GM13976 (cell line): ENCODE results near the gene CLCN3.

ENCODE experiments used
- DNase-seq: peaks from one replicate; pipeline ENCODE4 v3.0.0; 2012; ENCODE audit warnings: low spot score
- in situ Hi-C: fragments of 300-500 bp; cut with MboI; formaldehyde crosslinking; loops from one replicate; pipeline ENCODE4 v1.12.0; 2022; ENCODE audit warnings: low sequenced_read_pairs, mixed read lengths, inconsistent platforms; ENCODE audit not compliant: unreplicated experiment
- TF ChIP-seq, protein P1 (sequence below): IDR thresholded peaks from 2 replicates; pipeline ENCODE4 v1.5.1; 2012; ENCODE audit warnings: borderline replicate concordance, mild to moderate bottlenecking; ENCODE audit not compliant: insufficient read depth; ENCODE audit errors: extremely low read depth, missing control alignments, control extremely low read depth

CLCN3 gene

DNA sequence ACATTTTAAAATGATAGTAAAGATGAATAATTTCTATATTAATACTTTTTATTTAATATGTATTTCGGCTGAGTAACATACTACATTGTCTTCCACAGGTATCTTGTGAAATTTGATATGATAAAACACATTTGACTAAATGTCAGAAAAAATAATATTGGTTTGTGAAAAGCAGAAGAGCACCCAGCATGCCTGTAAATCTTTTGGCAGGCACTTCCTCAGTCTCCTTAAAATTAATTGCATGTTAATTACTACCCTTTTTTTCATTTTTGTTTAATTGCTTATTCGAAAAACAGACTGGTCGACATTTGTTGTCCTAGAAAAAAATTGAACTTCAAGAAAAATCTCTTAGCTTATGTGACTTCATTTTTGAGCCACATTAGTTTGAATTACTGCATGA lies 40.6 kb downstream of the CLCN3 start:
- TF ChIP-seq, protein P1, sequence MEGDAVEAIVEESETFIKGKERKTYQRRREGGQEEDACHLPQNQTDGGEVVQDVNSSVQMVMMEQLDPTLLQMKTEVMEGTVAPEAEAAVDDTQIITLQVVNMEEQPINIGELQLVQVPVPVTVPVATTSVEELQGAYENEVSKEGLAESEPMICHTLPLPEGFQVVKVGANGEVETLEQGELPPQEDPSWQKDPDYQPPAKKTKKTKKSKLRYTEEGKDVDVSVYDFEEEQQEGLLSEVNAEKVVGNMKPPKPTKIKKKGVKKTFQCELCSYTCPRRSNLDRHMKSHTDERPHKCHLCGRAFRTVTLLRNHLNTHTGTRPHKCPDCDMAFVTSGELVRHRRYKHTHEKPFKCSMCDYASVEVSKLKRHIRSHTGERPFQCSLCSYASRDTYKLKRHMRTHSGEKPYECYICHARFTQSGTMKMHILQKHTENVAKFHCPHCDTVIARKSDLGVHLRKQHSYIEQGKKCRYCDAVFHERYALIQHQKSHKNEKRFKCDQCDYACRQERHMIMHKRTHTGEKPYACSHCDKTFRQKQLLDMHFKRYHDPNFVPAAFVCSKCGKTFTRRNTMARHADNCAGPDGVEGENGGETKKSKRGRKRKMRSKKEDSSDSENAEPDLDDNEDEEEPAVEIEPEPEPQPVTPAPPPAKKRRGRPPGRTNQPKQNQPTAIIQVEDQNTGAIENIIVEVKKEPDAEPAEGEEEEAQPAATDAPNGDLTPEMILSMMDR, result no peak
- in situ Hi-C loops, result no loop called here
- DNase-seq, result no peak

DNA sequence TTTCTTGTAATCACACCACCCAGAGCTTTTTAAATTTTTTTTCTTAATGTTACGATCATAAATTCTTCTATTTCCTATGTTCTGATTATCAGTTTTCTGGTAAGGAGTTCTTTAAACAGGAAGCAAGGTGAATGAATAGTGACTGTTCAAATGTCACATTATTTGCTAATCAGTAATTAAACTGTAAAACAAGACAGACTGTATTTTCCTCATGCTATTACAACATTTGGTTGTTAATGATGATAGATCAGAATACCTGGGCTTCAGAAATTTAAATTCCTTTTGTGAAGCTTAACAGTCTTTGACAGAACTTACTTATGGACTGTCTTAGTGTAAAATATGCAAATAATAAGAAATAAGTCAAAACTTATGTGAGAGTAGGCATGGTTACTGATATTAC lies 41.4 kb downstream of the CLCN3 start:
- in situ Hi-C loops, result no loop called here
- TF ChIP-seq, protein P1, result no peak
- DNase-seq, result no peak

DNA sequence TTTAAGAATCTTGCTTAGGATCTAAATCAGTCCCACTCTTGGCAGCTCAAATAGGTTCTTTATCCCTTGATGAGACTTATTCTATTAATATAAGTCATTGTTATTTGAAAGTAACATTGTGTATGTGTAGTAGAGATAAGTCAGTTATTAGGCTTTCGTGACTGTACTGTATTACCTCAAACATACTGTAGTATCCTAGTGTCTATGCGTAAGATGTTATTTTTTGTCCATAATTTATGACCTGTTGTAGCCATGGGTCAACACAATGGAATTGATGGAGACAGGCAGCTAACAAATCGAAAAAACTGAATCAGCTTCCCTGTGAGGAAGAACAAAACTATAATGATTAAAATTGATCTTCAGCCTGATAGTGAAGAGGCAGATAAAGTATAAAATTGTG lies 41.8 kb downstream of the CLCN3 start:
- TF ChIP-seq, protein P1, result no peak
- in situ Hi-C loops, result no loop called here
- no peak for DNase-seq

DNA sequence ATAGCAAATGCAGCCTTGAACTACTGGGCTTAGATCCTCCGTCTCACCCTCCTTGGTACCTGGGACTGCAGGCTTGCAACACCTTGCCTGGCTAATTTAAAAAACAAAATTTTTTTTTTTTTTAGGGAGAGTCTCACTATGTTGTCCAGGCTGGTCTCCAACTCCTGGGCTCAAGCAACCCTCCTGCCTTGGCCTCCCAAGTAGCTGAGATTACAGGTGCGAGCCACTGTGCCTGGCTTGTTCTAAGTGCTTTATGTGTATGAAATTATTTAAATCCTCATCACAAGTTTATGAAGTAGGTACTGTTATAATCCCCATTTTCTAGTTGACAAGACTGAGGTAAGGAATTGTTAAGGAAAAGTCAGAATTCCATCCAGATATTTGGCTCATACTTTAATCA lies 43.0 kb downstream of the CLCN3 start:
- in situ Hi-C loops, result no loop called here
- TF ChIP-seq, protein P1, result no peak
- DNase-seq, result no peak

DNA sequence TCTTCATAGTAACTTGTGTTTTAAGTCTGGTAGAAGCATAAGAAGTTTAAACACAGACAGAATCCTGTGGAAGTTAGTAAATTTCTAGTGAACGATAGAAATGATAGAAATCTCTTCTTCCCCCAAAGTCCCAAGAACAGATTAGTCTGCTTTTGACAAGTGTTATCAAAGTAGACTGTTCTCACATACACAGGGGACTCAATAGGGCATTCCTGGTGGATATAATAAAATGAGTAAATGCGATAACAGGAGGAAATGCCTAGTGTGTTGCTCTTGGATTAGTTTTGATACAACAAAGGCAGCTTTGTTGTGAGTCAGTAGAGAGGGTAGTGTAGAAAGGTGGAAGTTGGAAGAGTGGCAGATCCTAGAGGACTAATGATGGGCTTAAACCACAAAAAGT lies 43.5 kb downstream of the CLCN3 start:
- DNase-seq, result no peak
- in situ Hi-C loops, result no loop called here
- TF ChIP-seq, protein P1, result no peak

DNA sequence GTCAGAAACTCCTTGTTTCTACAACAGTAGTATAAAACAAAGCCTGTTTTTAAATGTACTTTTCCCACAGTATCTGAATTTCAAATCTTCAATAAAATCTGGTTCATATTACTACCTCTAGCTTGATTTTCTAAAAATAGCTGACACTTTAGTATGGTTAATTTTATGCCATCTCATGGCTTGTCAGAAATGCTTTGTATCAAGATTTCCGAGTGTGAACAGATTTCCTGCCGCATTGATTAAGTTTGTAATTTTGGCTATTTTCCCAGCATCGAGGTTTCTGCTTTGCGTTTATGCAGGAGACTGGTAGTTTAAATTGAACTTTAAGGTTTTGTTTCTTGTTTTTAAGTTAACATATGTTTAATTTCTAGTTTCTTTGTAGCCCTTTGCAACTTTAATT lies 44.2 kb downstream of the CLCN3 start:
- no peak for DNase-seq
- TF ChIP-seq, protein P1, result no peak
- in situ Hi-C loops, result no loop called here
